Ishikawa (cell line): ENCODE results near the gene FIBCD1.

ENCODE experiments used
- CEBPB ChIP-seq: IDR thresholded peaks from 2 replicates; pipeline ENCODE4 v1.6.1; 2012
- CREB1 ChIP-seq: IDR thresholded peaks from 2 replicates; pipeline ENCODE4 v1.6.1; 2012; ENCODE audit warnings: low read depth
- EGR1 ChIP-seq: IDR thresholded peaks from 2 replicates; pipeline ENCODE4 v1.6.1; 2012
- EP300 ChIP-seq: IDR thresholded peaks from 2 replicates; pipeline ENCODE4 v1.6.1; 2012; ENCODE audit warnings: borderline replicate concordance
- FOXM1 ChIP-seq: IDR thresholded peaks from 2 replicates; pipeline ENCODE4 v1.6.1; 2012; ENCODE audit warnings: low read depth, borderline replicate concordance
- NFIC ChIP-seq: IDR thresholded peaks from 2 replicates; pipeline ENCODE4 v1.6.1; 2012
- RAD21 ChIP-seq: IDR thresholded peaks from 2 replicates; pipeline ENCODE4 v1.6.1; 2012; ENCODE audit warnings: low read depth
- TAF1 ChIP-seq: IDR thresholded peaks from 2 replicates; pipeline ENCODE4 v1.6.1; 2012; ENCODE audit warnings: low read depth, mild to moderate bottlenecking
- TCF12 ChIP-seq: IDR thresholded peaks from 2 replicates; pipeline ENCODE4 v1.6.1; 2012; ENCODE audit warnings: low read depth
- TEAD4 ChIP-seq: IDR thresholded peaks from 2 replicates; pipeline ENCODE4 v1.6.1; 2012
- YY1 ChIP-seq: IDR thresholded peaks from 2 replicates; pipeline ENCODE4 v1.6.1; 2012; ENCODE audit warnings: low read depth
- ZBTB7A ChIP-seq: IDR thresholded peaks from 2 replicates; pipeline ENCODE4 v1.6.1; 2012; ENCODE audit warnings: low read depth
- TF ChIP-seq, protein P1 (sequence below): IDR thresholded peaks from 2 replicates; pipeline ENCODE4 v1.6.1; 2012
- TF ChIP-seq, protein P2 (sequence below): IDR thresholded peaks from 2 replicates; pipeline ENCODE4 v1.6.1; 2012
- TF ChIP-seq, protein P3 (sequence below): IDR thresholded peaks from 2 replicates; pipeline ENCODE4 v1.6.1; 2012; ENCODE audit warnings: low read depth, mild to moderate bottlenecking

Gene FIBCD1

DNA sequence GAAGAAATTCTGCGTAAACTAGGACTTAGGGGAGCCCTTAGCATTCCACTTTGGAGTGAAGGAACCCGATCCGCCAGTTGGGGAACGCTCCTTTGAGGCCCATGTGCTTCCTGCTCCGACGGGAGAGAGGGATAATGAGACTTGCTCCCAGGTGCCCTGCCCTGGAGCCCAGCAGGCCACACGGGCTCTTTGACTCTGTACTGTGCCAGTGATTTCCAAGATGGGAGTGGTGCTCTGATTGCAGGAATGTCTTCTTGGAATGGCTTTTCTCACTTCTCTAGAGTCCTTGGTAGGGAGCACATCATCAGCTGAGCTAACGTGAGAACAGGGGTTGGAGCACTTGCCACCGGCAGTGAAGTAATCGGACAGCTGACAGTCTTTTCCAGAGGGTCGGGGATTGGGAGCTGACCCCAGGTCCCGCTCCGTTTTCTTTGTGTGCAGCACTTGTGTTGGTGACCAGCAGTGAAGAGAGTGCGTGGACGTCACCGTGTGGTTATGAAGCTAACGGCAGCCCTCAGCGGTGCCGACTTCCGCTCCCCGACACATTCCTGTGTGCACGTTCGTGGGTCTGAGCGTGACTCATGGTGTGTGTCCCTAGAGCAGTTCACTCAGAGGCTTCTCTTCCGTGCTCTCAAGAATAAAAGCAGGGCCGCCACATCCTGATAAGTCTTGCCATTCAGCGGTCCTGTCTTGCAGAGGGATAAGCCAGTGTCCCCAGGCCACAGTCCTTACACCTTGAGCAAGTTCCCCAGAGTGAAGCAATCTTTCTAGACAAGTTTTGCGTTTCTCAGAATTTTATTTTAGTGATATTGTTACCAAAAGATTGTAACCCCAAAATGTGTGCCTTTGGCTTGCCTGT lies 78.4 kb downstream of the FIBCD1 start:
- TF ChIP-seq, protein P1, sequence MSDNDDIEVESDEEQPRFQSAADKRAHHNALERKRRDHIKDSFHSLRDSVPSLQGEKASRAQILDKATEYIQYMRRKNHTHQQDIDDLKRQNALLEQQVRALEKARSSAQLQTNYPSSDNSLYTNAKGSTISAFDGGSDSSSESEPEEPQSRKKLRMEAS, result no peak
- no peak for TF ChIP-seq NFIC
- no peak for TF ChIP-seq EGR1
- no peak for TF ChIP-seq TCF12
- no peak for TF ChIP-seq RAD21
- no peak for TF ChIP-seq TEAD4
- no peak for TF ChIP-seq TAF1
- no peak for TF ChIP-seq CREB1
- no peak for TF ChIP-seq ZBTB7A
- TF ChIP-seq EP300, result no peak
- TF ChIP-seq, protein P2, sequence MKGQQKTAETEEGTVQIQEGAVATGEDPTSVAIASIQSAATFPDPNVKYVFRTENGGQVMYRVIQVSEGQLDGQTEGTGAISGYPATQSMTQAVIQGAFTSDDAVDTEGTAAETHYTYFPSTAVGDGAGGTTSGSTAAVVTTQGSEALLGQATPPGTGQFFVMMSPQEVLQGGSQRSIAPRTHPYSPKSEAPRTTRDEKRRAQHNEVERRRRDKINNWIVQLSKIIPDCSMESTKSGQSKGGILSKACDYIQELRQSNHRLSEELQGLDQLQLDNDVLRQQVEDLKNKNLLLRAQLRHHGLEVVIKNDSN, result no peak
- no peak for TF ChIP-seq YY1
- TF ChIP-seq FOXM1, result no peak
- TF ChIP-seq CEBPB, result no peak
- TF ChIP-seq, protein P3, sequence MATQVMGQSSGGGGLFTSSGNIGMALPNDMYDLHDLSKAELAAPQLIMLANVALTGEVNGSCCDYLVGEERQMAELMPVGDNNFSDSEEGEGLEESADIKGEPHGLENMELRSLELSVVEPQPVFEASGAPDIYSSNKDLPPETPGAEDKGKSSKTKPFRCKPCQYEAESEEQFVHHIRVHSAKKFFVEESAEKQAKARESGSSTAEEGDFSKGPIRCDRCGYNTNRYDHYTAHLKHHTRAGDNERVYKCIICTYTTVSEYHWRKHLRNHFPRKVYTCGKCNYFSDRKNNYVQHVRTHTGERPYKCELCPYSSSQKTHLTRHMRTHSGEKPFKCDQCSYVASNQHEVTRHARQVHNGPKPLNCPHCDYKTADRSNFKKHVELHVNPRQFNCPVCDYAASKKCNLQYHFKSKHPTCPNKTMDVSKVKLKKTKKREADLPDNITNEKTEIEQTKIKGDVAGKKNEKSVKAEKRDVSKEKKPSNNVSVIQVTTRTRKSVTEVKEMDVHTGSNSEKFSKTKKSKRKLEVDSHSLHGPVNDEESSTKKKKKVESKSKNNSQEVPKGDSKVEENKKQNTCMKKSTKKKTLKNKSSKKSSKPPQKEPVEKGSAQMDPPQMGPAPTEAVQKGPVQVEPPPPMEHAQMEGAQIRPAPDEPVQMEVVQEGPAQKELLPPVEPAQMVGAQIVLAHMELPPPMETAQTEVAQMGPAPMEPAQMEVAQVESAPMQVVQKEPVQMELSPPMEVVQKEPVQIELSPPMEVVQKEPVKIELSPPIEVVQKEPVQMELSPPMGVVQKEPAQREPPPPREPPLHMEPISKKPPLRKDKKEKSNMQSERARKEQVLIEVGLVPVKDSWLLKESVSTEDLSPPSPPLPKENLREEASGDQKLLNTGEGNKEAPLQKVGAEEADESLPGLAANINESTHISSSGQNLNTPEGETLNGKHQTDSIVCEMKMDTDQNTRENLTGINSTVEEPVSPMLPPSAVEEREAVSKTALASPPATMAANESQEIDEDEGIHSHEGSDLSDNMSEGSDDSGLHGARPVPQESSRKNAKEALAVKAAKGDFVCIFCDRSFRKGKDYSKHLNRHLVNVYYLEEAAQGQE, result no peak

DNA sequence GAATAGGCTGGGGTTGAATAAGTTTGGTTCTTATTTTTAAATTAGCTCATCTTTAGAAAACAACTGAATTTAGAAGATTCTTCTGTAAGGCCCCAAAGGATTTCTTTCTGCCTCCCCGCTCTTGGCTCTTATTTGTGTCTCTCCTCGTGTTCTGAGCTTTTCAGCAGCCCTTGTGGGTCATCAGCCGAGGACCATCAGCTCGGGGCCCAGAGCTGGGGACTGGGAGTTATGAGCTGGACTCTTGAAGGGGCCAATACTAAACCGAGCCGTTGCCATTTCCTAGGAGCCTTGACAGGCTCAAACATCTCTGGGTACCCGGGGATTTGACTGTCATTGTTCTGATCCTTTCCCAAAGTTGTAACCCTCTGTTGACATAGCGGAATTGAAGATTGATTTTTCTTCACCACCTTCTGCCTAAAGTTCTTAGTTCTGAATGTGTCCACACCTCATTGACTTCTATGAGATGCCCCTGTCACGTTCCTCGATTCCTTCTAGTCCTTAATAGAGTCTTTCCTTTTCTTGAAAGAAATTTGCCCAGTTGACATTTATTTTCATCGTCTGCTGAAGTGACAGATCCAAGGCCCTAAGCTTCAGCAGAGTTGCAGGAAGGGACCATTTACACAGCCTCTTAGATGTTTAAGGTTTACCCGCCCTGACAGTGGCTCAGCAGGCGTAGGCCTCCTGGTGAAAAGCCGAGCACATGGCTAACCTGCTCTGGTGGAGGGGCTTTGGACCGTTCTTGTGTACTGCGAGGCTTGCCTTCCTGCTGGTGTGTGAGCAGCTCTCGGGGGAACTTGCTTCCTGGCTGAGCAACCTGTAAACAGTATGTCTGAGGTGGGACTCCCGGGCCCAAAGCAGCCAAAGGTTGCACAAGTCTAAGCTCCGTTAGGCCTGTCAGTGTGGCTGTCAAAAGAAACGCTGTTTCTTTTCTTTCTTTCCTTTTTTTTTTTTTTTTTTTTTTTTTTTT lies 80.0 kb downstream of the FIBCD1 start:
- TF ChIP-seq EP300 (no peak), FOXM1 (no peak), CEBPB (no peak), EGR1 (no peak), TEAD4 (no peak), ZBTB7A (no peak), CREB1 (no peak)
- TF ChIP-seq, protein P3, result no peak
- TF ChIP-seq, protein P1, result no peak

DNA sequence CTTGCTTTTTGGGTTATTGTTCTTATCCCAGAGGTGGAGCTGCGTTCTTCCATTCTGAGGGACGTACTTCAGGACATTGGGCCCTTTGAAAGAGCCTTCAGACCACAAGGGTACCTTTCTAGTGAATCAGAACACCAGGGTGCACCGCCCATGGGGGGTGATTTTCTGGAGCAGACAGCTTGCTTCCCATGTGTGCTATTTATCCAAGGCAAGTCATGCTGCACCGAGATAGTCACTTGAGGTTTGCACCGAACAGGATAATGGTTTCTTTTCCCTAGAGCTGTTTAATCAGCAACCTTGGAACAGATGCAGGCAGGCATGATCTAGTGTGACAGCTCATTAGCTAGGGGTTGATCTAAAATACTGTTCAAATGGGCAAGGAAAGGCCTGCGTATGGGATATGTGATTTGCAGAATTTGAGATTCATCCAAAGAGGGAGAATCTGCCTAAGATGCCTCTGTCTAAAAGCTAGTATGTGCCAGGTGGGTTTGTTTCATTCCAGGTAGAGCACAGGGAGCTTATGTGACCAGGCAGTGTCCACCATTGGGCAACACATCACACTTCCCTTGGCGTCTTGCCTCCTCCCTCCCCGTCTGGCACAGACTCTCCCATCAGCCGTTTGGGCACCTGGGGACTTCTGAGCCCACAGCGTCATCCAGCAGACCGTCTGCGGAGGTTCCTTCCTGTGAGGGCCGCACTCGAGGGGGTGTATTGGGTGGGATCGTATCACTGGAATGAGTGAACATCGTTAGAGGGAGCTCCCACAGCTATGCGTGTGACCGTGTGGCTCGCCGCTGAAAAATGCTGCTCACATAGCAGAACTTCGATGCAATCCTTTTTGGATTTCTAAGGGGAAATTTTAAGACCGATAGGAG lies 80.9 kb downstream of the FIBCD1 start:
- TF ChIP-seq EGR1 (no peak), TEAD4 (no peak), RAD21 (no peak), TAF1 (no peak), CEBPB (no peak), YY1 (no peak), CREB1 (no peak), EP300 (no peak), TCF12 (no peak), NFIC (no peak), ZBTB7A (no peak), FOXM1 (no peak)
- TF ChIP-seq, protein P2, result no peak
- TF ChIP-seq, protein P3, result no peak
- TF ChIP-seq, protein P1, result no peak
